ENCODE data around the gene DRC1. TPM values are rescaled to one million over a fixed set of nuclear protein-coding genes. Genes with fewer than 3 reads are reported as not detected.

The DRC1 gene
- total RNA-seq, 1 experiment from 2014 or later = not detected

GRCh38 chr2:26438926-26439325, 37.2 kb downstream of the DRC1 start:
- H3K4me2 ChIP-seq (ENCODE audit: insufficient read depth, insufficient read length, low read length) = no peak overlapping the region
- no peaks in the 10 kb centered on the region for H3K9me3 ChIP-seq (ENCODE audit: control insufficient read depth, low read depth, low read length)
- no peak overlapping the region for H3K9ac ChIP-seq (ENCODE audit: extremely low read depth, insufficient read length, low read length)
- no peak overlapping the region for H2BK20ac ChIP-seq (ENCODE audit: low read depth, low read length, poor library complexity, severe bottlenecking)
- no CpG with 5 or more reads among the region's 5 CpGs for WGBS (ENCODE audit: extremely low coverage, insufficient read length, low lambda C conversion rate)
- H4K5ac ChIP-seq (ENCODE audit: insufficient read length, low read depth, low read length) = no peak overlapping the region
- no peak overlapping the region for H2AK5ac ChIP-seq (ENCODE audit: insufficient read length, low read length)
- no peak overlapping the region for H3K4me3 Mint-ChIP-seq
- no peaks in the 10 kb centered on the region for H3K4me1 Mint-ChIP-seq
- peaks cover 1% of the 10 kb centered on the region; the same call in 1 of the 2 replicates for H3K27me3 Mint-ChIP-seq (ENCODE audit: low read depth)
- no peaks in the 10 kb centered on the region for H3K79me2 ChIP-seq (ENCODE audit: insufficient read depth, low read length)
- no peak overlapping the region for H4K91ac ChIP-seq (ENCODE audit: insufficient read length, low read depth, low read length)
- no peaks in the 10 kb centered on the region for H3K36me3 Mint-ChIP-seq (ENCODE audit: insufficient read depth in 1 of 3, low read depth in 3 of 3)
- H3K27ac ChIP-seq (ENCODE audit: insufficient read length, low read depth, low read length) = no peak overlapping the region
- H3K14ac ChIP-seq (ENCODE audit: insufficient read depth, low read length) = no peak overlapping the region
- H3K4me1 ChIP-seq (ENCODE audit: insufficient read depth, low read length) = no peaks in the 10 kb centered on the region
- no peak overlapping the region for H4K8ac ChIP-seq (replicated peaks; ENCODE audit: insufficient read length, low read depth, low read length)
- no peaks in the 10 kb centered on the region for H4K20me1 ChIP-seq (ENCODE audit: control insufficient read depth, insufficient read depth, insufficient read length)
- H3K23me2 ChIP-seq (ENCODE audit: insufficient read length, low read depth, low read length, poor library complexity, severe bottlenecking) = no peaks in the 10 kb centered on the region
- no peak overlapping the region for H2BK120ac ChIP-seq (ENCODE audit: low read depth, low read length, poor library complexity, severe bottlenecking)
- DNase-seq = no peak
- H2BK12ac ChIP-seq (ENCODE audit: insufficient read length, low read depth, low read length) = no peak overlapping the region
- H2AFZ ChIP-seq (ENCODE audit: low read length) = no peak overlapping the region
- H3K4ac ChIP-seq (ENCODE audit: low read depth, low read length) = no peak overlapping the region
- no peaks in the 10 kb centered on the region for H3K9me3 Mint-ChIP-seq
- no peak overlapping the region for H3K18ac ChIP-seq (ENCODE audit: insufficient read length, low read depth, low read length)
- H3K23ac ChIP-seq (ENCODE audit: insufficient read length, low read depth, low read length) = no peak overlapping the region
- no peak overlapping the region for H3T11ph ChIP-seq (ENCODE audit: low read length)
- H2BK15ac ChIP-seq (ENCODE audit: low read depth, low read length) = no peak overlapping the region
- no peak overlapping the region for H3K56ac ChIP-seq (ENCODE audit: insufficient read length, low read depth, low read length)
- TF ChIP-seq CTCF (conservative IDR thresholded peaks at IDR 0.05) = no peak
- H2BK5ac ChIP-seq (ENCODE audit: insufficient read length, low read length) = no peak overlapping the region
- no peaks in the 10 kb centered on the region for H3K27me3 ChIP-seq (ENCODE audit: insufficient read depth, low read length)
- no peak overlapping the region; a peak in 1 of 7 replicates for H3K27ac Mint-ChIP-seq
- no peaks in the 10 kb centered on the region for H3K79me1 ChIP-seq (ENCODE audit: insufficient read depth, low read depth, low read length, poor library complexity, severe bottlenecking)
